ENCODE data around the gene MCF2L. TPM values are rescaled to one million over a fixed set of nuclear protein-coding genes. Genes with fewer than 3 reads are reported as not detected.

Gene MCF2L
- total RNA-seq, 2 donors from 2014 or later: 37.4 to 74.8 TPM

DNA sequence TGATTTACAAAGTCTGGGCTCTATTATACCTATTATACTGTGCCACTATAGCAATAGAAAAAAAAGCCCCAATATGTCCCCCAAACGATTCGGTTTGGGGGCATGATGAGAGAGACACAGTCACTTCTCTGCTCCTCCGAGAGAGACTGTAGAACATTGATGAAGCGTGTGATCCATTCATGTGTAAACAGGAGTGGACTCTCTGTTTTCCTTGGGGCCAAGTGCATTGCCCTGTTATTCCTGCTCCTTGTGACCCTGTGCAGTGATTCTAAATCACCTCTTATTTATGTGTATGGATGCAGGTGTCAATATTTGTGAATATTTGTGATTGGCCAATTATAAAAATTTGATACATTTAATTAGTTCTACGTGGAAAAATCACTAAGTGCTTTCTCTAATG lies 170.6 kb downstream of the MCF2L start:
- TF ChIP-seq POLR2A (IDR thresholded peaks at IDR 0.05): no peak
- TF ChIP-seq, protein P1, sequence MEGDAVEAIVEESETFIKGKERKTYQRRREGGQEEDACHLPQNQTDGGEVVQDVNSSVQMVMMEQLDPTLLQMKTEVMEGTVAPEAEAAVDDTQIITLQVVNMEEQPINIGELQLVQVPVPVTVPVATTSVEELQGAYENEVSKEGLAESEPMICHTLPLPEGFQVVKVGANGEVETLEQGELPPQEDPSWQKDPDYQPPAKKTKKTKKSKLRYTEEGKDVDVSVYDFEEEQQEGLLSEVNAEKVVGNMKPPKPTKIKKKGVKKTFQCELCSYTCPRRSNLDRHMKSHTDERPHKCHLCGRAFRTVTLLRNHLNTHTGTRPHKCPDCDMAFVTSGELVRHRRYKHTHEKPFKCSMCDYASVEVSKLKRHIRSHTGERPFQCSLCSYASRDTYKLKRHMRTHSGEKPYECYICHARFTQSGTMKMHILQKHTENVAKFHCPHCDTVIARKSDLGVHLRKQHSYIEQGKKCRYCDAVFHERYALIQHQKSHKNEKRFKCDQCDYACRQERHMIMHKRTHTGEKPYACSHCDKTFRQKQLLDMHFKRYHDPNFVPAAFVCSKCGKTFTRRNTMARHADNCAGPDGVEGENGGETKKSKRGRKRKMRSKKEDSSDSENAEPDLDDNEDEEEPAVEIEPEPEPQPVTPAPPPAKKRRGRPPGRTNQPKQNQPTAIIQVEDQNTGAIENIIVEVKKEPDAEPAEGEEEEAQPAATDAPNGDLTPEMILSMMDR (IDR thresholded peaks at IDR 0.05): no peak
- H3K4me1 ChIP-seq: no peaks in the 10 kb centered on the region
- no peak overlapping the region for H3K27ac ChIP-seq
- 70 to 76% methylated on average over 5 of the region's 5 CpGs for WGBS, 2 donors
- H3K9me3 ChIP-seq: no peaks in the 10 kb centered on the region
- intact Hi-C loops (cut with DNase I): no loop called here
- ATAC-seq (no peak), DNase-seq (no peak)
- no peaks in the 10 kb centered on the region for H3K27me3 ChIP-seq
- H3K36me3 ChIP-seq (replicated peaks in 1 of 2; ENCODE audit: insufficient read depth in 1 of 2, low read depth in 2 of 2): no peaks in the 10 kb centered on the region
- H3K4me3 ChIP-seq: no peak overlapping the region

DNA sequence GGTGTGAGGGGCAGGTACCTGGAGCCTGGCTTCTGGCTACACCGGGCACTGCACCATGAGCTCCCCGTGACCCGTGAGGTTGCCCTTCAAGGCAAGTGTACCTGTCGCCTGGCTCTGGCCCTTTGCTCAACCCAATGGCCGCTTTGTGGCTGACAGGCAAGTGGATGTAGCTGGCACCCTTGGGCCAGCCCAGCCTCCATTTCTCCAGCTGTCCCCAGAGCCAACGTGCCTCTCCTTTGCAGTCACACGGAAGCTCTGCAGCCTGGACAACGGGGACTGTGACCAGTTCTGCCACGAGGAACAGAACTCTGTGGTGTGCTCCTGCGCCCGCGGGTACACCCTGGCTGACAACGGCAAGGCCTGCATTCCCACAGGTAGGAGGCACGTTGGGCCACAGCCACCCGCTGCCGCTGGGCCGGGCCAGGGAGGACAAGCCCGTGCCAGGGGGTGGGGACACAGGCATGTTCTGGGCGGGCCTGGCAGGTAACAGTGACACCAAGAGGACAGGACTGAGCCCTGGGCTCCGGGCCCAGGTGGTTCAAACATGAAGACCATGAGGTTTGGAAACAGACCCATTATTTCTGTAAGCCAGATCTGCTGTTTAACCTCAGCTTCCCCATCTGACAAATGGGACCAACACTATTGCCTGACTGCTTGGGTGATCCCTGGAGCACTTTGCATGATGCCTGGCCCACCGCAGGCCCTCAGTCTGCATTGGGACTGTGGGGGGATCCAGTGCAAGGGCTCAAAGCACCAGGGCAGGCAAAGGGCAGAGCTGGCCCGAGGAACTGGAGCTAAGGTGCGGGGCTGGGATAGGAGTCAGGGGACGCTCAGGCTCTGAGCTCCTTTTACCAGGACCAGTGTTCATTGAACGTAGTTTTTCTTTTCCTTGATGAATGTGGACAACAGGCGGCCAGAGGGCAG lies 171.9 kb downstream of the MCF2L start:
- Histone ChIP-seq H3K4me1 (no peaks in the 10 kb centered on the region), H3K36me3 (replicated peaks in 1 of 2; ENCODE audit: insufficient read depth in 1 of 2, low read depth in 2 of 2) (no peaks in the 10 kb centered on the region), H3K27ac (no peak overlapping the region), H3K4me3 (no peak overlapping the region), H3K9me3 (no peaks in the 10 kb centered on the region), H3K27me3 (no peaks in the 10 kb centered on the region)
- intact Hi-C loops (cut with DNase I): loop anchor here (10.0 kb wide), 1 partner anchor 186 kb away; no protein-coding TSS in a partner anchor
- ATAC-seq: no peak
- WGBS, 2 donors: 88 to 89% methylated on average over 22 to 24 of the region's 26 CpGs
- TF ChIP-seq POLR2A (IDR thresholded peaks at IDR 0.05): no peak
- TF ChIP-seq, protein P1 (IDR thresholded peaks at IDR 0.05): no peak
- no peak for DNase-seq

DNA sequence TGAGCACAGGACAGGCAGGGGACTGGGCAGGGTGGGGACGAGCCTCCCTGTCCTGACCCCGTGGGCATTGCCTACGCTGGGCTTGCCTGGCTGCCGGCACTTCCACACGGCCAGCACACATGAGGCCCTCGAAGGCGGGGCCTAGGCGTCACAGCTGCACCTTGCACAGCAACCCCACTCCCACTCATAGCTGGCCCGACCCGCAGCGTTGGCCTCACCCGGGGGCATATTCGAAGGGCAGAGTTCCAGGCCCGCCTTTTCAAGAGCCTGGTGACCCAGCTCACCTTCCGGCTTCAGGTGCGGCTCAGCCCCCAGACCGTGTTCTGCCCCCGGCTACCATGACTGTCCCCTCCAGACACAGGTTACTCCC lies 172.6 kb downstream of the MCF2L start:
- 87 to 91% methylated on average over 18 of the region's 18 CpGs for WGBS, 2 donors
- Histone ChIP-seq H3K27ac (no peak overlapping the region), H3K4me3 (no peak overlapping the region), H3K4me1 (no peaks in the 10 kb centered on the region), H3K9me3 (no peaks in the 10 kb centered on the region), H3K36me3 (replicated peaks in 1 of 2; ENCODE audit: insufficient read depth in 1 of 2, low read depth in 2 of 2) (no peaks in the 10 kb centered on the region), H3K27me3 (no peaks in the 10 kb centered on the region)
- intact Hi-C loops (cut with DNase I): loop anchor here (10.0 kb wide), 1 partner anchor 187 kb away; no protein-coding TSS in a partner anchor
- DNase-seq: no peak
- no peak for ATAC-seq
- TF ChIP-seq, protein P1 (IDR thresholded peaks at IDR 0.05): no peak
- no peak for TF ChIP-seq POLR2A (IDR thresholded peaks at IDR 0.05)

DNA sequence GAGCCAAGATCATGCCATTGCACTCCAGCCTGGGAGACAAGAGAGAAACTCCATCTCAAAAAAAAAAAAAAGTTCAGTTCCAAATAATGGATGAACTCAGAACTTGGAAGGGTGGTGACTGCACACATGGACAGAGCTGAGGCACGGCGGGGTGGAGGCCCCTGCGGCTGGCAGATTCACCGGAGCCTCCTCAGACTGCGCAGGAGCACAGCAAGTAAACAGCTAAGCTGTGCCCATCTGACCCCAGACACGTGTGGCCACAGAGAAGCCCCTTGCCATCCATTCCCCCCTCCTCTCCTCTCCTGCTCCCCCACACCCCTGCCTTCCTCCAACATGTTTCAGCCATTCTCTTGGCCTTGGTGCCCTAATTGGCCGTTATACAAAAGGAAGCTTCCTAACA lies 173.9 kb downstream of the MCF2L start:
- whole genome bisulfite sequencing, 2 donors: 83 to 85% methylated on average over 7 of the region's 7 CpGs

More for the DNA sequence above, 173.9 kb downstream of the MCF2L start:
- intact Hi-C loops (cut with DNase I): loop anchor here (10.0 kb wide), 1 partner anchor 188 kb away; no protein-coding TSS in a partner anchor
- TF ChIP-seq, protein P1 (IDR thresholded peaks at IDR 0.05): no peak
- TF ChIP-seq POLR2A (IDR thresholded peaks at IDR 0.05): no peak
- no peak overlapping the region for H3K27ac ChIP-seq
- H3K36me3 ChIP-seq (replicated peaks in 1 of 2; ENCODE audit: insufficient read depth in 1 of 2, low read depth in 2 of 2): no peaks in the 10 kb centered on the region
- H3K4me1 ChIP-seq: no peaks in the 10 kb centered on the region
- no peak for ATAC-seq
- H3K4me3 ChIP-seq: no peak overlapping the region
- DNase-seq: no peak
- no peaks in the 10 kb centered on the region for H3K9me3 ChIP-seq
- no peaks in the 10 kb centered on the region for H3K27me3 ChIP-seq

Measured in body of pancreas (tissue), 4 donors.